ENCODE results near the gene DPH1. TPM values are rescaled to one million over a fixed set of nuclear protein-coding genes. Genes with fewer than 3 reads are reported as not detected.
A peak's percentile ranks its signal among the peaks of the same experiment; 100 is the strongest.

Gene DPH1
- total and polyA plus RNA-seq, 2 of the 4 experiments (the other 2 are of a cell fraction) = 24.4 to 49.9 TPM

GRCh38 chr17:2076087-2076984 lies 46.4 kb downstream of the DPH1 start:
- peak overlapping the region; percentile 58; the same call in 1 of the 2 replicates for H3K56ac ChIP-seq (ENCODE audit: extremely low read depth, insufficient read depth, low read length)
- peaks cover 0 to 37% of the 10 kb centered on the region in 2 experiments for H3K79me1 ChIP-seq (ENCODE audit: low read depth in 1 of 2, low read length in 2 of 2)
- CTCF ChIA-PET = interaction anchor here (0.6 to 1.2 kb wide), 4 partner anchors 11 to 345 kb away, joined by 3 to 4 read pairs (median 3); no protein-coding TSS in a partner anchor
- TF ChIP-seq CEBPB (IDR thresholded peaks at IDR 0.05; ENCODE audit: low read depth, low read length) (no peak), NFE2L2 (IDR thresholded peaks at IDR 0.05; ENCODE audit: low read depth, low read length) (no peak), RCOR1 (IDR thresholded peaks at IDR 0.05; ENCODE audit: insufficient replicate concordance, low read length) (no peak)
- H3K36me3 ChIP-seq (ENCODE audit: control insufficient read depth, insufficient read depth, low read length) = peaks cover 24% of the 10 kb centered on the region
- peak overlapping the region; percentile 93 for H3K14ac ChIP-seq (replicated peaks; ENCODE audit: low read depth, low read length)
- no peaks in the 10 kb centered on the region for H3K9me3 ChIP-seq (ENCODE audit: control insufficient read depth, insufficient read depth, low read length)
- no peaks in the 10 kb centered on the region for H4K20me1 ChIP-seq (ENCODE audit: insufficient read depth, low read length)
- H3K9me1 ChIP-seq (ENCODE audit: insufficient read depth, low read length) = peaks cover 14% of the 10 kb centered on the region
- peak overlapping the region; percentile 86 for H2BK20ac ChIP-seq (ENCODE audit: low read depth, low read length)
- peak overlapping the region; percentile 56 for H3K27ac ChIP-seq (ENCODE audit: insufficient read depth, low read length)
- H4K8ac ChIP-seq (ENCODE audit: low read depth in 2 of 2, low read length in 2 of 2) = peak overlapping the region; percentile 86 to 91
- no peaks in the 10 kb centered on the region for H3K27me3 ChIP-seq (ENCODE audit: control insufficient read depth, insufficient read depth, low read length)
- peak overlapping the region; percentile 91 for H2BK120ac ChIP-seq (ENCODE audit: low read depth, low read length)
- intact Hi-C loops (cut with micrococcal nuclease) = no loop called here
- WGBS, 2 experiments (ENCODE audit: extremely low coverage in 2 of 2, insufficient read length in 1 of 2) = 33% methylated on average over 3 of the region's 17 CpGs; no CpG with 5 or more reads in 1 of the 2 experiments
- peak overlapping the region; percentile 96; the same call in 2 of the 3 replicates for H2BK15ac ChIP-seq (ENCODE audit: low read depth, low read length)
- H3K23ac ChIP-seq (ENCODE audit: low read depth, low read length) = peak overlapping the region; percentile 82
- H3K4me1 ChIP-seq (ENCODE audit: control insufficient read depth, insufficient read depth, low read length) = peaks cover 29% of the 10 kb centered on the region
- BruUV-seq (replicated peaks) = no TSS peak
- peak; percentile 45 for DNase-seq
- H4K5ac ChIP-seq (ENCODE audit: low read depth, low read length) = peak overlapping the region; percentile 91
- H3K4me2 ChIP-seq (ENCODE audit: low read depth, low read length) = no peak overlapping the region
- peak overlapping the region; percentile 96 for H2AK9ac ChIP-seq (replicated peaks; ENCODE audit: low read depth, low read length, poor library complexity)
- dilution Hi-C loops (cut with HindIII; ENCODE audit: low sequenced_read_pairs, unreplicated experiment) = no loop called here
- peak overlapping the region; percentile 96 for H2AK5ac ChIP-seq (ENCODE audit: low read depth, low read length)
- no peak for ATAC-seq (ENCODE audit: low read depth)
- peak overlapping the region; percentile 74 for H2AFZ ChIP-seq (replicated peaks; ENCODE audit: low read length, poor library complexity)
- H3K9ac ChIP-seq (ENCODE audit: low read depth, low read length) = peak overlapping the region; percentile 30
- in situ Hi-C loops (cut with MboI; ENCODE audit: low sequenced_read_pairs) = no loop called here
- H3K18ac ChIP-seq (ENCODE audit: low read depth, low read length) = peak overlapping the region; percentile 74
- no peak overlapping the region for H3K4me3 ChIP-seq (ENCODE audit: insufficient read depth, low read depth, low read length)
- peak overlapping the region; percentile 71 for H2BK5ac ChIP-seq (ENCODE audit: low read depth, low read length, poor library complexity, severe bottlenecking)
- H4K91ac ChIP-seq (ENCODE audit: insufficient read depth, low read depth, low read length) = peak overlapping the region; percentile 85
- H3K4ac ChIP-seq (ENCODE audit: low read depth, low read length) = peak overlapping the region; percentile 90
- POLR2A ChIA-PET (ENCODE audit: unreplicated experiment) = no interaction called here
